Measurements from ENCODE around the gene RGPD4.
"Not testable (repeated sequence)": the region's sequence is repeated elsewhere in the genome, so short reads cannot be mapped to it uniquely, and the experiment has no call there.

DNA sequence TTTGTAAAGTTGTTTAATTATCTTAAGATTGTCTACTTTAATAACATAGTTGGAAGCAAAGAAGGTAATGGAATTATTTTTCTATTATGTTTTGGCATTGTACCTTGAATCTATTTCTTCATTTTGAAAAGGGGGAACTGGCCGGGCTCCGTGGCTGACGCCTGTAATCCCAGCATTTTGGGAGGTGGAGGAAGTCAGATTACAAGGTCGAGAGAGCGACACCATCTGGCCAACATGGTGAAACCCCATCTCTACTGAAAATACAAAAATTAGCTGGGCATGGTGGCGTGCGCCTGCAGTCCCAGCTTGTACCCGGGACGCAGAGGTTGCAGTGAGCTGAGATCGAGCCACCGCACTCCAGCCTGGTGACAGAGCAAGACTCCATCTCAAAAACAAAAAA, 6.9 kb downstream of the RGPD4 start:
- TF ChIP-seq SP1 (IDR thresholded peaks at IDR 0.05; ENCODE audit: low read depth, low read length); SRF (IDR thresholded peaks at IDR 0.05; ENCODE audit: low read depth, low read length); RBBP5 (IDR thresholded peaks at IDR 0.05; ENCODE audit: borderline replicate concordance, low read depth, low read length); EP300 (IDR thresholded peaks at IDR 0.05; ENCODE audit: borderline replicate concordance in 1 of 2, low read depth in 2 of 2, low read length in 2 of 2); POLR2A (IDR thresholded peaks at IDR 0.05; ENCODE audit: control extremely low read depth in 1 of 2, low read depth in 2 of 2, low read length in 2 of 2); KDM1A (IDR thresholded peaks at IDR 0.05; ENCODE audit: borderline replicate concordance, low read length); GABPA (IDR thresholded peaks at IDR 0.05; ENCODE audit: borderline replicate concordance, insufficient read depth, low read length); SIX5 (IDR thresholded peaks at IDR 0.05; ENCODE audit: low read depth, low read length); SUZ12 (IDR thresholded peaks at IDR 0.05; ENCODE audit: low read length): not testable (repeated sequence)
- TF ChIP-seq, protein P1, sequence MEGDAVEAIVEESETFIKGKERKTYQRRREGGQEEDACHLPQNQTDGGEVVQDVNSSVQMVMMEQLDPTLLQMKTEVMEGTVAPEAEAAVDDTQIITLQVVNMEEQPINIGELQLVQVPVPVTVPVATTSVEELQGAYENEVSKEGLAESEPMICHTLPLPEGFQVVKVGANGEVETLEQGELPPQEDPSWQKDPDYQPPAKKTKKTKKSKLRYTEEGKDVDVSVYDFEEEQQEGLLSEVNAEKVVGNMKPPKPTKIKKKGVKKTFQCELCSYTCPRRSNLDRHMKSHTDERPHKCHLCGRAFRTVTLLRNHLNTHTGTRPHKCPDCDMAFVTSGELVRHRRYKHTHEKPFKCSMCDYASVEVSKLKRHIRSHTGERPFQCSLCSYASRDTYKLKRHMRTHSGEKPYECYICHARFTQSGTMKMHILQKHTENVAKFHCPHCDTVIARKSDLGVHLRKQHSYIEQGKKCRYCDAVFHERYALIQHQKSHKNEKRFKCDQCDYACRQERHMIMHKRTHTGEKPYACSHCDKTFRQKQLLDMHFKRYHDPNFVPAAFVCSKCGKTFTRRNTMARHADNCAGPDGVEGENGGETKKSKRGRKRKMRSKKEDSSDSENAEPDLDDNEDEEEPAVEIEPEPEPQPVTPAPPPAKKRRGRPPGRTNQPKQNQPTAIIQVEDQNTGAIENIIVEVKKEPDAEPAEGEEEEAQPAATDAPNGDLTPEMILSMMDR (IDR thresholded peaks at IDR 0.05; ENCODE audit: control extremely low read depth in 1 of 3, insufficient read depth in 1 of 3, low read depth in 1 of 3, low read length in 3 of 3): peak; percentile 8 to 30 (median 18); a peak in 3 of 4 replicates
- TF ChIP-seq, protein P2, sequence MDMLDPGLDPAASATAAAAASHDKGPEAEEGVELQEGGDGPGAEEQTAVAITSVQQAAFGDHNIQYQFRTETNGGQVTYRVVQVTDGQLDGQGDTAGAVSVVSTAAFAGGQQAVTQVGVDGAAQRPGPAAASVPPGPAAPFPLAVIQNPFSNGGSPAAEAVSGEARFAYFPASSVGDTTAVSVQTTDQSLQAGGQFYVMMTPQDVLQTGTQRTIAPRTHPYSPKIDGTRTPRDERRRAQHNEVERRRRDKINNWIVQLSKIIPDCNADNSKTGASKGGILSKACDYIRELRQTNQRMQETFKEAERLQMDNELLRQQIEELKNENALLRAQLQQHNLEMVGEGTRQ (IDR thresholded peaks at IDR 0.05; ENCODE audit: low read length): not testable (repeated sequence)
- TF ChIP-seq, protein P3, sequence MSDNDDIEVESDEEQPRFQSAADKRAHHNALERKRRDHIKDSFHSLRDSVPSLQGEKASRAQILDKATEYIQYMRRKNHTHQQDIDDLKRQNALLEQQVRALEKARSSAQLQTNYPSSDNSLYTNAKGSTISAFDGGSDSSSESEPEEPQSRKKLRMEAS (IDR thresholded peaks at IDR 0.05): not testable (repeated sequence)
